Tibial artery (tissue), 4 donors: Measurements from ENCODE around the gene CTNS.

Experiments
- DNase-seq, 2 donors: peaks; one replicate each; pipeline ENCODE4 v3.0.0-alpha.2; 2019
- H3K27ac ChIP-seq, 2 donors: fragments of 200-600 bp; sonication (generic) in 1 of 2; 1 replicate in 1 of 2; 2 replicates in 1 of 2; pipeline ENCODE4 v1.5.1; 2018 to 2019; ENCODE audit warnings: mild to moderate bottlenecking in 1 of 2
- H3K27me3 ChIP-seq, 2 donors: fragments of 200-600 bp; sonication (generic) in 1 of 2; one replicate each; pipeline versions ENCODE4 v1.5.1 to v1.6.0; 2016 to 2019
- H3K36me3 ChIP-seq, 3 donors: fragments of 200-600 bp; sonication (generic) in 2 of 3; one replicate each; pipeline ENCODE4 v1.5.1; 2016 to 2019; ENCODE audit warnings: mild to moderate bottlenecking in 2 of 3
- H3K4me1 ChIP-seq, 4 donors: fragments of 200-600 bp; sonication (generic) in 2 of 4; 1 replicate in 3 of 4; 2 replicates in 1 of 4; pipeline ENCODE4 v1.5.1; 2016 to 2019
- H3K4me3 ChIP-seq, 2 donors: fragments of 200-600 bp; sonication (generic) in 1 of 2; 1 replicate in 1 of 2; 2 replicates in 1 of 2; pipeline ENCODE4 v1.5.1; 2018 to 2019; ENCODE audit warnings: mild to moderate bottlenecking in 2 of 2
- H3K9me3 ChIP-seq, 3 donors: fragments of 200-600 bp; sonication (generic) in 1 of 3; one replicate each; pipeline ENCODE4 v1.5.1; 2016 to 2019
- CTCF ChIP-seq, 2 experiments: fragments of 200-600 bp in 1 of 2; fragments of 450-650 bp in 1 of 2; IDR thresholded peaks; one replicate each; pipeline ENCODE4 v1.5.1; 2017 to 2019; ENCODE audit warnings: antibody characterized with exemption in 2 of 2, mild to moderate bottlenecking in 1 of 2, moderate library complexity in 1 of 2
- intact Hi-C: fragments of 100-400 bp; cut with DNase I; formaldehyde crosslinking; loops from one replicate; pipeline ENCODE4 v1.15.0; 2023; ENCODE audit warnings: low total_unique reads

Gene CTNS

DNA sequence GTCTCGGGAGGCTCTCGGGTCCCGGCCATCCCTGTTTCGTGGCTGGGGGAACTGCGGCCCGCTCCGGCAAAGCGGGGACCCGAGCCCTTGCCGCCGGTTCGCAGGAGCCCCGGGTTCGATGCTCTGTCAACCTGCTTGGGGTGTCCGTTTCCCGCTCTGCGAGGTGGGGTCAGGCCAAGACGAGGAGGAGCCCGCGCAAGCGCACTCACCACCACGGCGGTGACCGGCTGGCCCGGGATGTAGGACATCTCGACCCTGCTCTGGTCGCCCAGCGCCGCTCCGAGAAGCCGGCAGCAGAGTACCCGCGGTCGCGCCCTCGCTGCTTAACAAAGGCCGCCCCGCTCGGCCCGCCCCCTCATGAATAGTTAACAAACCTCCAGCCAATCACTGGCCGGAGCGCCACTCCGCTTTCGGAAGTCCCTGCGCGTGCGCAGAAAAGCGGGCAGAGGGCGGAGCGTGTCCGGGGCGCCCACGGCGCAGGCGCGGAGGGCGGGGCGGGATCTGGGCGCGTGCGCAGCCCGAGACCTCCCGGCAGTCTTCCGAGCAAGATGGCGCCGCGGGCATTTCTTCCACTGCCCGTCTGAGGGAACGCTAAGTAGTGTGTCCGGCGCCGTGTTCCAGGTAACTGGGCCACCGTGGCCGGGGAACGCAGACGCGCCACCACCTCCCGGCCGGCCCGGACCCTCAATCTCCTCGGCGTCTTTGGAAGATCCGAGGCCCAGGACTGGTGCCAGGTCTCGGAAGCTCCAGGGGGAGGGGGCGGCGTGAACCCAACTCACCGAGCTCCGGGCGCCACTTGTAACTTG, 31.9 kb downstream of the CTNS start, which contains the start of the genes EMC6 and TAX1BP3:
TSS of gene EMC6 (plus strand) at position 534 of the 806 bp plus-strand sequence. CDS start 335 bp downstream, outside the sequence.
TSS of gene TAX1BP3 (minus strand) at position 300 of the 806 bp plus-strand sequence. CDS start at position 248, 52 bp downstream.
- peaks cover 16 to 27% (median 17%) of the 10 kb centered on the region in 3 donors for H3K36me3 ChIP-seq
- peak within 1 kb of the TSS; percentile 92 to 98 for H3K4me3 ChIP-seq
- DNase-seq, result peak; percentile 99
- peak within 1 kb of the TSS; percentile 86 to 89 for H3K27ac ChIP-seq
- no peaks in the 10 kb centered on the region for H3K9me3 ChIP-seq
- H3K4me1 ChIP-seq, result peaks cover 6 to 32% (median 28%) of the 10 kb centered on the region in 4 donors
- no peaks in the 10 kb centered on the region for H3K27me3 ChIP-seq
- intact Hi-C loops, result loop anchor here (1.0 to 10.0 kb wide), 2 partner anchors 32 to 954 kb away; partner anchors contain the start of genes CLUH, CTNS and SHPK
- no peak for TF ChIP-seq CTCF (IDR thresholded peaks at IDR 0.05)

- Histone ChIP-seq H3K4me1 (peaks cover 6 to 32% (median 28%) of the 10 kb centered on the region in 4 donors), H3K27me3 (no peaks in the 10 kb centered on the region), H3K4me3 (peak overlapping the region; percentile 92 to 98), H3K36me3 (peaks cover 11 to 22% (median 12%) of the 10 kb centered on the region in 3 donors), H3K9me3 (no peaks in the 10 kb centered on the region), H3K27ac (peak overlapping the region; percentile 86 to 89)
- intact Hi-C loops, result loop anchor here (10.0 kb wide), 1 partner anchor 954 kb away; the partner anchor contains the start of gene CLUH
- no peak for TF ChIP-seq CTCF (IDR thresholded peaks at IDR 0.05)
- DNase-seq, result no peak
Observed at GRCh38 chr17:3669085-3669347, 32.5 kb downstream of the CTNS start.

DNA sequence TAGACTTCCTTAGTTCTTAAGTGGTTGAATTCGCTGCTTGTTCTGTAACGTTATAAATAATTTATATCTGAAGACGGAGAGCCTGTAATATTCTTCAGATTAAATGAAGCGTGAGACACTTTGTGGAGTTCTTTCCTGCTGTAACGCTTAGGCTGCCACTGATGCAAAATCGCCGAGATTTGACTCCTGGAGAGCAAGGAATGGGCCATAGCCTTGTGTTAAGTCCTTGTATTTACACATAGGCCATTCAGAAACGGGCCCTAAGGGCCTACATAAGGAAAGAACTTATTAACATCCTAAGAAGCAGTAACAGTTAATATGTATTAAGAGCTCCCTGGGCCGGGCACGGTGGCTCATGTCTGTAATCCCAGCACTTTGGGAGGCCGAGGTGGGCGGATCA, 33.0 kb downstream of the CTNS start:
- H3K36me3 ChIP-seq, result peaks cover 6 to 17% (median 6%) of the 10 kb centered on the region in 3 donors
- intact Hi-C loops, result loop anchor here (10.0 kb wide), 1 partner anchor 955 kb away; the partner anchor contains the start of gene CLUH
- no peaks in the 10 kb centered on the region for H3K9me3 ChIP-seq
- H3K4me3 ChIP-seq, result peak overlapping the region; percentile 92 to 98
- no peak for TF ChIP-seq CTCF (IDR thresholded peaks at IDR 0.05)
- DNase-seq, result no peak
- peak overlapping the region; percentile 86 to 89 for H3K27ac ChIP-seq
- H3K27me3 ChIP-seq, result no peaks in the 10 kb centered on the region
- H3K4me1 ChIP-seq, result peaks cover 6 to 32% (median 28%) of the 10 kb centered on the region in 4 donors

DNA sequence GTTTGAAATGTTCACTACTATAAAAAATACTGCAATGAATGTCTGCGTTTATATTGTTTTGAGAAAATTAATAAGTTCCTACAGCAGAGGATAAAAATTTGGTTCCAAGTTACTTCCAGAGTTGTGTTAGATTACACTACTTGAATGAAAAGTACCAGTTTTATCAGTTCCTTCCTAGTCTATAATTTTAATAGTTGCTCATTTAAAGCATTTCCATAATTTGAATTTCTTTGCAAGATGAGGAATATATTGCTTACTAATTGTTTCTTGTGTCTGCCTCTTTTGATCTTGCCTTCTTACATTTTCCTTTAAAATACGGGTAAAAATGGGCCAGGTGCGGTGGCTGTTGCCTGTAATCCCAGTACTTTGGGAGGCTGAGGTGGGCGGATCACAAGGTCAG, 36.0 kb downstream of the CTNS start:
- Histone ChIP-seq H3K9me3 (no peaks in the 10 kb centered on the region), H3K4me1 (peaks cover 6 to 13% (median 10%) of the 10 kb centered on the region in 4 donors), H3K4me3 (no peak overlapping the region), H3K36me3 (peaks cover 0 to 12% (median 0%) of the 10 kb centered on the region in 3 donors), H3K27ac (no peak overlapping the region), H3K27me3 (no peaks in the 10 kb centered on the region)
- intact Hi-C loops, result no loop called here
- no peak for TF ChIP-seq CTCF (IDR thresholded peaks at IDR 0.05)
- no peak for DNase-seq

DNA sequence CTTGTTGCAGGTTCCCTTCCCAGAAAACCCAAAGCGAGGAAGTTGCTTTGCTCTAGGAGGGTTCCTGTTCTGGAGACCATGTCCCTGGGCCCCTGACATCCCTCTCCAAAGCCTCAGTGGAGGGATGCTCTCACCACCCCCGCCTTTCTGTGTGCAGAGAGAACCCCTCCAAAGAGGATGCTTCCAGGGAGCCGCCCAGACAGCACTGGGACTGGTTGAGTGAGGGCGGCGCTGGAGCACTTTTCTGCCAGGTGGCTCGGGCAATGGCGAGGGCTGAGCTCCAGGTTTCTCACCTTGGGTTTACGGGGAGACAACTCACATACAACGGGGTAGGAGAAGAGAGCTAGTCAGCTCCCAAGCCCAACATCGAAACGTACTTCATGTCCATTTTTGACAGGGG, 39.3 kb downstream of the CTNS start:
- no peak overlapping the region for H3K4me3 ChIP-seq
- no peak overlapping the region for H3K27ac ChIP-seq
- peaks cover 0 to 12% (median 0%) of the 10 kb centered on the region in 3 donors for H3K36me3 ChIP-seq
- intact Hi-C loops, result no loop called here
- H3K27me3 ChIP-seq, result peaks cover 0 to 13% of the 10 kb centered on the region in 2 donors
- H3K9me3 ChIP-seq, result no peaks in the 10 kb centered on the region
- H3K4me1 ChIP-seq, result no peaks in the 10 kb centered on the region
- DNase-seq, result no peak
- no peak for TF ChIP-seq CTCF (IDR thresholded peaks at IDR 0.05)
